Osteocyte (in vitro differentiated cells): ENCODE measurements around the gene RBMS1. TPM values are rescaled to one million over a fixed set of nuclear protein-coding genes. Genes with fewer than 3 reads are reported as not detected.

Experiments
- DNase-seq: peaks from one replicate; pipeline ENCODE4 v3.0.0; 2021; ENCODE audit warnings: mixed read lengths; ENCODE audit not compliant: unreplicated experiment; ENCODE audit errors: extremely low spot score
- H3K27ac Mint-ChIP-seq: one replicate; pipeline ENCODE4 v1.8.0; 2021; ENCODE audit warnings: mild to moderate bottlenecking, mixed read lengths; ENCODE audit not compliant: unreplicated experiment
- H3K27me3 Mint-ChIP-seq: one replicate; pipeline ENCODE4 v1.8.0; 2021; ENCODE audit warnings: mixed read lengths; ENCODE audit not compliant: unreplicated experiment
- H3K36me3 Mint-ChIP-seq: one replicate; pipeline ENCODE4 v1.8.0; 2021; ENCODE audit warnings: mixed read lengths; ENCODE audit not compliant: unreplicated experiment
- H3K4me1 Mint-ChIP-seq: one replicate; pipeline ENCODE4 v1.8.0; 2021; ENCODE audit warnings: mixed read lengths; ENCODE audit not compliant: unreplicated experiment
- H3K4me3 Mint-ChIP-seq: one replicate; pipeline ENCODE4 v1.8.0; 2021; ENCODE audit warnings: mild to moderate bottlenecking, moderate library complexity, mixed read lengths; ENCODE audit not compliant: unreplicated experiment
- H3K9me3 Mint-ChIP-seq: one replicate; pipeline ENCODE4 v1.8.0; 2021; ENCODE audit warnings: mixed read lengths; ENCODE audit not compliant: unreplicated experiment
- total RNA-seq: library from RNA; stranded (reverse); gene quantifications from 2 replicates; pipeline ENCODE4 v1.2.1, GENCODE V29; 2021
- TF ChIP-seq, protein P1 (sequence below): fragments of 200-600 bp; sonication (generic); IDR thresholded peaks from 2 replicates; pipeline ENCODE4 v1.5.0; 2021; ENCODE audit warnings: antibody characterized with exemption, mild to moderate bottlenecking, moderate library complexity

RBMS1 gene
- total RNA-seq, 1 donor from 2014 or later, result 169 TPM

GRCh38 chr2:160347269-160347863 lies 146.2 kb downstream of the RBMS1 start:
- H3K27ac Mint-ChIP-seq, result peak overlapping the region; percentile 57
- H3K27me3 Mint-ChIP-seq, result no peaks in the 10 kb centered on the region
- TF ChIP-seq, protein P1, sequence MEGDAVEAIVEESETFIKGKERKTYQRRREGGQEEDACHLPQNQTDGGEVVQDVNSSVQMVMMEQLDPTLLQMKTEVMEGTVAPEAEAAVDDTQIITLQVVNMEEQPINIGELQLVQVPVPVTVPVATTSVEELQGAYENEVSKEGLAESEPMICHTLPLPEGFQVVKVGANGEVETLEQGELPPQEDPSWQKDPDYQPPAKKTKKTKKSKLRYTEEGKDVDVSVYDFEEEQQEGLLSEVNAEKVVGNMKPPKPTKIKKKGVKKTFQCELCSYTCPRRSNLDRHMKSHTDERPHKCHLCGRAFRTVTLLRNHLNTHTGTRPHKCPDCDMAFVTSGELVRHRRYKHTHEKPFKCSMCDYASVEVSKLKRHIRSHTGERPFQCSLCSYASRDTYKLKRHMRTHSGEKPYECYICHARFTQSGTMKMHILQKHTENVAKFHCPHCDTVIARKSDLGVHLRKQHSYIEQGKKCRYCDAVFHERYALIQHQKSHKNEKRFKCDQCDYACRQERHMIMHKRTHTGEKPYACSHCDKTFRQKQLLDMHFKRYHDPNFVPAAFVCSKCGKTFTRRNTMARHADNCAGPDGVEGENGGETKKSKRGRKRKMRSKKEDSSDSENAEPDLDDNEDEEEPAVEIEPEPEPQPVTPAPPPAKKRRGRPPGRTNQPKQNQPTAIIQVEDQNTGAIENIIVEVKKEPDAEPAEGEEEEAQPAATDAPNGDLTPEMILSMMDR, result no peak
- no peak overlapping the region for H3K4me3 Mint-ChIP-seq
- peaks cover 80% of the 10 kb centered on the region for H3K4me1 Mint-ChIP-seq
- no peak for DNase-seq
- H3K36me3 Mint-ChIP-seq, result peaks cover 18% of the 10 kb centered on the region
- no peaks in the 10 kb centered on the region for H3K9me3 Mint-ChIP-seq

GRCh38 chr2:160345071-160345764 lies 148.4 kb downstream of the RBMS1 start:
- no peaks in the 10 kb centered on the region for H3K9me3 Mint-ChIP-seq
- H3K27me3 Mint-ChIP-seq, result no peaks in the 10 kb centered on the region
- peaks cover 82% of the 10 kb centered on the region for H3K4me1 Mint-ChIP-seq
- H3K4me3 Mint-ChIP-seq, result no peak overlapping the region
- H3K27ac Mint-ChIP-seq, result peak overlapping the region; percentile 6
- peaks cover 24% of the 10 kb centered on the region for H3K36me3 Mint-ChIP-seq
- TF ChIP-seq, protein P1, result no peak
- DNase-seq, result no peak

DNA sequence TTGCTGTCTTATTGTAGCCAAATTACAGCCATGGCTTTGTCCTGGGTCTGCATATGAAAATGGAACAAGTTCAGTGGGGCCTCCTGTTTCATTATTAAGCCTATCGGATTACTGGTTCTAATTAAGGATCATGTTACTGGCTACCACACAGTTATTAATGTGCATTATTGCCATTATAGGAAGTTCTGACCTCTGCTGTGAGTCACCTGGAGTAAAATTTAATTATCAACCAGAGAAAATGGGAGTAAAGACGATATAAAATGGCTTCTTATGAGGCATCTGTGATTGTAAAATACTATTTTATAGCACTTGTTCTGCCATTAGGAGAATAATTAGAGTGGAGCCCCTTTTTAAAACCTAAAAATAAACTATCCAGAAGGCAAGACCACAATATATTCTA lies 150.2 kb downstream of the RBMS1 start:
- no peak for DNase-seq
- peaks cover 20% of the 10 kb centered on the region for H3K36me3 Mint-ChIP-seq
- H3K27me3 Mint-ChIP-seq, result no peaks in the 10 kb centered on the region
- H3K27ac Mint-ChIP-seq, result peak overlapping the region; percentile 6
- peaks cover 79% of the 10 kb centered on the region for H3K4me1 Mint-ChIP-seq
- H3K4me3 Mint-ChIP-seq, result no peak overlapping the region
- TF ChIP-seq, protein P1, result no peak
- H3K9me3 Mint-ChIP-seq, result no peaks in the 10 kb centered on the region

- H3K27ac Mint-ChIP-seq, result no peak overlapping the region
- DNase-seq, result no peak
- TF ChIP-seq, protein P1, result no peak
Observed at GRCh38 chr2:160339726-160340125, 153.9 kb downstream of the RBMS1 start.

GRCh38 chr2:160338901-160339685 lies 154.5 kb downstream of the RBMS1 start:
- TF ChIP-seq, protein P1, result no peak
- H3K4me3 Mint-ChIP-seq, result no peak overlapping the region
- peaks cover 22% of the 10 kb centered on the region for H3K36me3 Mint-ChIP-seq
- peak overlapping the region; percentile 74 for H3K27ac Mint-ChIP-seq
- no peaks in the 10 kb centered on the region for H3K27me3 Mint-ChIP-seq
- H3K4me1 Mint-ChIP-seq, result peaks cover 76% of the 10 kb centered on the region
- no peak for DNase-seq
- no peaks in the 10 kb centered on the region for H3K9me3 Mint-ChIP-seq

More at GRCh38 chr2:160339726-160340125, 153.9 kb downstream of the RBMS1 start:
- Mint-ChIP-seq H3K36me3 (peaks cover 20% of the 10 kb centered on the region), H3K9me3 (no peaks in the 10 kb centered on the region), H3K27me3 (no peaks in the 10 kb centered on the region), H3K4me3 (no peak overlapping the region), H3K4me1 (peaks cover 73% of the 10 kb centered on the region)
